HCT116 (cell line): ENCODE measurements around the gene DPM2. TPM values are rescaled to one million over a fixed set of nuclear protein-coding genes. Genes with fewer than 3 reads are reported as not detected.

ENCODE experiments used
- ATAC-seq: fragments of 200-7000 bp; cut with Tn5 transposase; 2 replicates; pipeline ENCODE4 v1.9.1; 2020; ENCODE audit warnings: mild to moderate bottlenecking, moderate library complexity
- BruUV-seq: library from RNA; stranded (reverse); fragments of 400-500 nt; replicated peaks from 2 replicates; lab custom pipeline; 2021; lab: Mats Ljungman, UMichigan
- CTCF ChIA-PET: fragments of 300-600 bp; sonication (Branson Sonifier 250); formaldehyde crosslinking; loops from one replicate; lab custom pipeline; 2021; ENCODE audit warnings: antibody characterized with exemption; lab: Charles Lee
- POLR2A ChIA-PET: fragments of 300-600, 350-600 bp; sonication (Branson Sonifier 250); formaldehyde crosslinking; loops from one replicate; lab custom pipeline; 2021; ENCODE audit warnings: antibody characterized with exemption; lab: Charles Lee
- RAD21 ChIA-PET, 2 experiments: fragments of 300-600 bp; sonication (Branson Sonifier 250); formaldehyde crosslinking; loops; one replicate each; lab custom pipeline; 2023; ENCODE audit warnings: low total read pairs in 2 of 2; ENCODE audit not compliant: uncharacterized antibody in 2 of 2, unreplicated experiment in 2 of 2, low non-redundant PET in 1 of 2; lab: Charles Lee
- DNase-seq: peaks from one replicate; pipeline ENCODE4 v3.0.0-alpha.2; 2010; ENCODE audit warnings: low read depth, low spot score
- H2AFZ ChIP-seq: fragments of 200-600 bp; shearing (Covaris generic), sonication (generic); 2 replicates; pipeline ENCODE4 v1.6.1; 2017; ENCODE audit warnings: low read depth, mixed run types, mixed read lengths, antibody characterized with exemption, low read length; ENCODE audit not compliant: poor library complexity, severe bottlenecking
- H3K27ac ChIP-seq: 2 replicates; pipeline ENCODE4 v1.5.1; 2012; ENCODE audit warnings: low read depth, low read length
- H3K27me3 ChIP-seq: fragments of 200-600 bp; sonication (generic); 2 replicates; pipeline ENCODE4 v1.6.1; 2016; ENCODE audit warnings: mixed run types, low read length, mixed read lengths; ENCODE audit not compliant: insufficient read depth
- H3K36me3 ChIP-seq, 2 experiments: fragments of 200-500 bp in 1 of 2; fragments of 200-600 bp in 1 of 2; sonication (Bioruptor generic) in 1 of 2; sonication (generic) in 1 of 2; 2 replicates each; pipeline versions ENCODE4 v1.5.1 to v1.6.1; 2014 to 2016; ENCODE audit warnings: low read length in 2 of 2, inconsistent platforms in 1 of 2, mixed read lengths in 1 of 2, mixed run types in 1 of 2; ENCODE audit not compliant: insufficient read depth in 2 of 2, control insufficient read depth in 1 of 2
- H3K4me1 ChIP-seq, 2 experiments: fragments of 200-600 bp in 1 of 2; sonication (generic) in 1 of 2; 2 replicates each; pipeline versions ENCODE4 v1.5.1 to v1.6.1; 2012 to 2017; ENCODE audit warnings: low read length in 2 of 2, inconsistent platforms in 1 of 2, mild to moderate bottlenecking in 1 of 2, mixed read lengths in 1 of 2, mixed run types in 1 of 2, moderate library complexity in 1 of 2; ENCODE audit not compliant: insufficient read depth in 2 of 2, control insufficient read depth in 1 of 2
- H3K4me2 ChIP-seq: fragments of 200-600 bp; sonication (generic); 2 replicates; pipeline ENCODE4 v1.6.1; 2017; ENCODE audit warnings: mixed run types, low read length, mixed read lengths
- H3K4me3 ChIP-seq, 2 experiments: fragments of 200-600 bp in 1 of 2; sonication (generic) in 1 of 2; replicated peaks in 1 of 2; 2 replicates each; pipeline ENCODE4 v1.5.1; 2011 to 2016; ENCODE audit warnings: low read length in 2 of 2, control low read depth in 1 of 2, low read depth in 1 of 2, mild to moderate bottlenecking in 1 of 2, mixed read lengths in 1 of 2, mixed run types in 1 of 2
- H3K79me2 ChIP-seq: fragments of 200-600 bp; sonication (generic); 2 replicates; pipeline ENCODE4 v1.6.1; 2017; ENCODE audit warnings: mild to moderate bottlenecking, mixed run types, low read length, moderate library complexity, mixed read lengths; ENCODE audit not compliant: insufficient read depth
- H3K9ac ChIP-seq: fragments of 200-600 bp; sonication (generic); 2 replicates; pipeline ENCODE4 v1.6.1; 2016; ENCODE audit warnings: low read length, mixed read lengths
- H3K9me2 ChIP-seq: fragments of 200-600 bp; sonication (generic), shearing (Covaris generic); 2 replicates; pipeline ENCODE4 v1.6.1; 2017; ENCODE audit warnings: mixed run types, mild to moderate bottlenecking, moderate library complexity; ENCODE audit not compliant: insufficient read depth
- H3K9me3 ChIP-seq, 2 experiments: fragments of 200-500 bp in 1 of 2; fragments of 200-600 bp in 1 of 2; sonication (Bioruptor generic) in 1 of 2; sonication (generic) in 1 of 2; 2 replicates each; pipeline ENCODE4 v1.6.1; 2014 to 2017; ENCODE audit warnings: low read length in 2 of 2, mixed read lengths in 2 of 2, inconsistent platforms in 1 of 2, low read depth in 1 of 2, mild to moderate bottlenecking in 1 of 2, mixed run types in 1 of 2, moderate library complexity in 1 of 2; ENCODE audit not compliant: control insufficient read depth in 1 of 2, insufficient read depth in 1 of 2
- H4K20me1 ChIP-seq: fragments of 200-600 bp; sonication (generic), shearing (Covaris generic); 2 replicates; pipeline ENCODE4 v1.6.1; 2017; ENCODE audit warnings: mixed run types, mild to moderate bottlenecking, moderate library complexity; ENCODE audit not compliant: insufficient read depth
- ATF3 ChIP-seq: IDR thresholded peaks from 2 replicates; pipeline ENCODE4 v1.6.1; 2012
- EZH2phosphoT487 ChIP-seq: fragments of 200-600 bp; IDR thresholded peaks from 2 replicates; pipeline ENCODE4 v1.6.1; 2018; ENCODE audit warnings: antibody characterized with exemption, borderline replicate concordance
- SP1 ChIP-seq: IDR thresholded peaks from 2 replicates; pipeline ENCODE4 v1.6.1; 2012; ENCODE audit warnings: low read depth
- intact Hi-C: fragments of 100-400 bp; cut with micrococcal nuclease; formaldehyde crosslinking; loops from 2 replicates; pipeline ENCODE4 v1.10.0; 2022
- total RNA-seq: library from RNA; stranded (reverse); gene quantifications from one replicate; pipeline ENCODE4 v1.2.1, GENCODE V29; 2021; ENCODE audit not compliant: unreplicated experiment

The DPM2 gene
- total RNA-seq, 1 experiment from 2014 or later = 54.6 TPM

DNA sequence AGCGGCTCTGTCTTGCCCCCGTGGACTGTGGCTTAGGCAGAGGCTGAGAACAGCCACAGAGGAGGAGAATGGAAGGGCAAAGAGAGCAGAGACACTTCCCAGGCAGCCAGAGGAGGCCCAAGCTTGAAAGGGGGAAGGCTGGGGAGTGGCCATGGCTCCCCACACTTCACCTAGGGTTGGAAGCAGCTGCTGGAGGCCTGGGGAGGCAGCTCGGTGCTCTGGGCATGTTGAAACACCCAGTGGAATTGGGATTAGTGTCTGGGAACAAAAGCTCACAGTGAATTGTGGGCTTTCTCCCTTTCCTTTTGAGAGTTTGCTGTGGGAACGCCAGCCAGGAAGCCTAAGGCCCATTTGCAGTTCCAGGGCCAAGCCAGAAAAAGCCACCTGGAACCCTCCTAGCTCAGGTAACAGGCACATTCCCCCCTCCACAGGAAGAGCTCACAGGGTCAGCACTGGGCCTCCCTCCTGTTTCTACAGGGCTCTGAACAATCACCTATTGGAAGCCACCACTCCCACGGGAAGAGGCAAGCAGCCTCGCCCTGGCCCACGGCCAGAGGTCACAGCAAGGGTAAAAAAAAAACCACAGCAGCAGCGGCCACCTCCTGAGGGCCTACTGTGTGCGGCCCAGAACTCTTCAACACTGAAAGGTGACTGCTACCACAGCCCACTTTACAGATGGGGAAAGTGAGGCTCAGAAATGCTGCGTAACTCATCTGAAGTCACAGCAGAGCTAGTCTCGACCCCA, 22.9 kb upstream of the DPM2 start:
- H3K9ac ChIP-seq = peak overlapping the region; percentile 26; the same call in 1 of the 2 replicates
- no peaks in the 10 kb centered on the region for H3K9me2 ChIP-seq
- peaks cover 88% of the 10 kb centered on the region for H3K79me2 ChIP-seq
- no TSS peak for BruUV-seq
- no peak overlapping the region for H3K4me3 ChIP-seq
- H3K9me3 ChIP-seq = no peaks in the 10 kb centered on the region; a peak in 1 of 4 replicates
- ATAC-seq (no peak), DNase-seq (no peak)
- TF ChIP-seq SP1 = no peak
- TF ChIP-seq ATF3 = no peak
- peaks cover 68 to 77% of the 10 kb centered on the region in 2 experiments for H3K4me1 ChIP-seq
- no peaks in the 10 kb centered on the region for H3K27me3 ChIP-seq
- intact Hi-C loops = no loop called here
- H3K27ac ChIP-seq = peak overlapping the region; percentile 10; the same call in 1 of the 2 replicates
- CTCF ChIA-PET = no interaction called here
- RAD21 ChIA-PET = no interaction called here
- H3K4me2 ChIP-seq = peak overlapping the region; percentile 45
- no peaks in the 10 kb centered on the region for H3K36me3 ChIP-seq
- H2AFZ ChIP-seq = no peak overlapping the region
- no peaks in the 10 kb centered on the region for H4K20me1 ChIP-seq
- POLR2A ChIA-PET = no interaction called here

- no TSS peak for BruUV-seq
- ATAC-seq = no peak
- H3K27ac ChIP-seq = peak overlapping the region; percentile 10; the same call in 1 of the 2 replicates
- RAD21 ChIA-PET = no interaction called here
- no peak for DNase-seq
- H3K4me2 ChIP-seq = peak overlapping the region; percentile 45
- no peak for TF ChIP-seq EZH2phosphoT487
- H3K9ac ChIP-seq = 0 out of 2 replicates have a peak overlapping the region, but pooled peaks have one; percentile 26
- no peaks in the 10 kb centered on the region for H3K9me2 ChIP-seq
- POLR2A ChIA-PET = interaction anchor here (1.0 kb wide), 1 partner anchor 107 kb away, joined by 3 read pairs; the partner anchor contains the start of gene NAIF1
- peaks cover 65 to 77% of the 10 kb centered on the region in 2 experiments for H3K4me1 ChIP-seq
- no peak overlapping the region for H3K4me3 ChIP-seq
- H4K20me1 ChIP-seq = peaks cover 3% of the 10 kb centered on the region; the same call in 1 of the 2 replicates
- no peak overlapping the region for H2AFZ ChIP-seq
- intact Hi-C loops = no loop called here
- CTCF ChIA-PET = no interaction called here
- H3K9me3 ChIP-seq = no peaks in the 10 kb centered on the region; a peak in 1 of 4 replicates
- H3K79me2 ChIP-seq = peaks cover 85% of the 10 kb centered on the region
- no peaks in the 10 kb centered on the region for H3K36me3 ChIP-seq
- no peaks in the 10 kb centered on the region for H3K27me3 ChIP-seq
These were observed 22.3 kb upstream of the DPM2 start for GRCh38 chr9:127959841-127960409.
